Measurements from ENCODE around the gene SF3A2. TPM values are rescaled to one million over a fixed set of nuclear protein-coding genes. Genes with fewer than 3 reads are reported as not detected.

SF3A2 gene
- total RNA-seq, 5 donors from 2014 or later (not counting 1 experiment from before 2014, with no cell fraction given): 130 to 172 (median 161) TPM

GRCh38 chr19:2274185-2274711, 37.6 kb downstream of the SF3A2 start:
- peaks cover 2 to 46% of the 10 kb centered on the region in 2 experiments for H3K4me1 ChIP-seq (ENCODE audit: control insufficient read depth in 1 of 2, extremely low read depth in 1 of 2, insufficient read depth in 2 of 2, low read length in 2 of 2)
- H3K27ac ChIP-seq (ENCODE audit: low read length): peak overlapping the region; percentile 86
- H3K9me3 ChIP-seq: no peaks in the 10 kb centered on the region
- peaks cover 17% of the 10 kb centered on the region for H3K36me3 Mint-ChIP-seq
- WGBS (ENCODE audit: insufficient coverage): 82% methylated on average over 6 of the region's 9 CpGs
- no peak for ATAC-seq (replicated peaks in 1 of 4)
- ChIA-PET CTCF (interaction anchor here (0.5 to 1.7 kb wide), 4 partner anchors 15 to 823 kb away, joined by 4 to 7 read pairs (median 4); partner anchors contain the start of gene ZNF57 (in 1 of the 2)), POLR2A (interaction anchor here (0.6 to 0.7 kb wide), 3 partner anchors 8 to 36 kb away, joined by 3 to 14 read pairs (median 3); no protein-coding TSS in a partner anchor)
- peak in 1 of 35 experiments; percentile 25 for DNase-seq
- H3K36me3 ChIP-seq (ENCODE audit: control insufficient read depth in 2 of 2, extremely low read depth in 1 of 2, insufficient read depth in 1 of 2, low read length in 1 of 2): peaks cover 0 to 30% of the 10 kb centered on the region in 2 donors
- no peaks in the 10 kb centered on the region for H3K27me3 Mint-ChIP-seq
- H3K4me3 ChIP-seq (ENCODE audit: control insufficient read depth in 1 of 2, extremely low read depth in 1 of 2, low read length in 1 of 2): no peak overlapping the region
- H3K4me3 Mint-ChIP-seq: peak overlapping the region; percentile 43 to 90 (median 69)
- H3K9me3 Mint-ChIP-seq: no peaks in the 10 kb centered on the region
- H3K27ac Mint-ChIP-seq: peak overlapping the region; percentile 81 to 87
- H3K27me3 ChIP-seq (replicated peaks in 1 of 2; ENCODE audit: control insufficient read depth in 2 of 2, extremely low read depth in 1 of 2, insufficient read depth in 2 of 2, low read length in 1 of 2): no peaks in the 10 kb centered on the region
- peaks cover 36 to 38% (median 36%) of the 10 kb centered on the region in 3 donors for H3K4me1 Mint-ChIP-seq

- H3K4me1 Mint-ChIP-seq: peaks cover 36 to 38% (median 36%) of the 10 kb centered on the region in 3 donors
- POLR2A ChIA-PET: interaction anchor here (0.6 to 0.7 kb wide), 3 partner anchors 8 to 37 kb away, joined by 3 to 14 read pairs (median 3); no protein-coding TSS in a partner anchor
- H3K27ac ChIP-seq (ENCODE audit: low read length): no peak overlapping the region
- peaks cover 2 to 46% of the 10 kb centered on the region in 2 experiments for H3K4me1 ChIP-seq (ENCODE audit: control insufficient read depth in 1 of 2, extremely low read depth in 1 of 2, insufficient read depth in 2 of 2, low read length in 2 of 2)
- no peaks in the 10 kb centered on the region for H3K27me3 Mint-ChIP-seq
- H3K27ac Mint-ChIP-seq: peak overlapping the region; percentile 48 to 73
- no peaks in the 10 kb centered on the region for H3K9me3 ChIP-seq
- no peaks in the 10 kb centered on the region for H3K9me3 Mint-ChIP-seq
- H3K4me3 ChIP-seq (ENCODE audit: control insufficient read depth in 1 of 2, extremely low read depth in 1 of 2, low read length in 1 of 2): no peak overlapping the region
- 60% methylated on average over 8 of the region's 16 CpGs for WGBS (ENCODE audit: insufficient coverage)
- DNase-seq (peak in 16 of 35 experiments; percentile 32 to 68 (median 48)), ATAC-seq (replicated peaks in 1 of 4) (peak in 3 of 4 experiments; percentile 7 to 23 (median 18))
- peak overlapping the region in 2 of 3 donors; percentile 27 to 39 for H3K4me3 Mint-ChIP-seq
- H3K36me3 ChIP-seq (ENCODE audit: control insufficient read depth in 2 of 2, extremely low read depth in 1 of 2, insufficient read depth in 1 of 2, low read length in 1 of 2): peaks cover 0 to 30% of the 10 kb centered on the region in 2 donors
- H3K36me3 Mint-ChIP-seq: peaks cover 17% of the 10 kb centered on the region
- CTCF ChIA-PET: interaction anchor here in 1 of 2 donors (0.6 kb wide), 1 partner anchor 824 kb away, joined by 5 read pairs; no protein-coding TSS in a partner anchor
- no peaks in the 10 kb centered on the region for H3K27me3 ChIP-seq (replicated peaks in 1 of 2; ENCODE audit: control insufficient read depth in 2 of 2, extremely low read depth in 1 of 2, insufficient read depth in 2 of 2, low read length in 1 of 2)
Observed at GRCh38 chr19:2274931-2275535, 38.4 kb downstream of the SF3A2 start.

GRCh38 chr19:2275588-2276428, 39.2 kb downstream of the SF3A2 start:
- ATAC-seq (replicated peaks in 1 of 4) (no peak), DNase-seq (peak in 1 of 35 experiments; percentile 15)
- POLR2A ChIA-PET: no interaction called here
- H3K27ac ChIP-seq (ENCODE audit: low read length): no peak overlapping the region
- peaks cover 2 to 52% of the 10 kb centered on the region in 2 experiments for H3K4me1 ChIP-seq (ENCODE audit: control insufficient read depth in 1 of 2, extremely low read depth in 1 of 2, insufficient read depth in 2 of 2, low read length in 2 of 2)
- no peaks in the 10 kb centered on the region for H3K9me3 ChIP-seq
- Mint-ChIP-seq H3K27me3 (no peaks in the 10 kb centered on the region), H3K36me3 (peaks cover 17% of the 10 kb centered on the region), H3K4me1 (peaks cover 36 to 38% (median 37%) of the 10 kb centered on the region in 3 donors), H3K27ac (no peak overlapping the region), H3K9me3 (no peaks in the 10 kb centered on the region), H3K4me3 (no peak overlapping the region)
- H3K27me3 ChIP-seq (replicated peaks in 1 of 2; ENCODE audit: control insufficient read depth in 2 of 2, extremely low read depth in 1 of 2, insufficient read depth in 2 of 2, low read length in 1 of 2): no peaks in the 10 kb centered on the region
- WGBS (ENCODE audit: insufficient coverage): 95% methylated on average over 66 of the region's 74 CpGs
- CTCF ChIA-PET: no interaction called here
- H3K4me3 ChIP-seq (ENCODE audit: control insufficient read depth in 1 of 2, extremely low read depth in 1 of 2, low read length in 1 of 2): no peak overlapping the region
- peaks cover 0 to 30% of the 10 kb centered on the region in 2 donors for H3K36me3 ChIP-seq (ENCODE audit: control insufficient read depth in 2 of 2, extremely low read depth in 1 of 2, insufficient read depth in 1 of 2, low read length in 1 of 2)

- Histone ChIP-seq H3K4me3 (ENCODE audit: control insufficient read depth in 1 of 2, extremely low read depth in 1 of 2, low read length in 1 of 2) (no peak overlapping the region), H3K27me3 (replicated peaks in 1 of 2; ENCODE audit: control insufficient read depth in 2 of 2, extremely low read depth in 1 of 2, insufficient read depth in 2 of 2, low read length in 1 of 2) (no peaks in the 10 kb centered on the region), H3K4me1 (ENCODE audit: control insufficient read depth in 1 of 2, extremely low read depth in 1 of 2, insufficient read depth in 2 of 2, low read length in 2 of 2) (peaks cover 2 to 48% of the 10 kb centered on the region in 2 experiments), H3K9me3 (no peaks in the 10 kb centered on the region), H3K36me3 (ENCODE audit: control insufficient read depth in 2 of 2, extremely low read depth in 1 of 2, insufficient read depth in 1 of 2, low read length in 1 of 2) (peaks cover 0 to 27% of the 10 kb centered on the region in 2 donors), H3K27ac (ENCODE audit: low read length) (no peak overlapping the region)
- H3K27ac Mint-ChIP-seq: peak overlapping the region; percentile 15 to 55
- no peak for DNase-seq
- H3K4me1 Mint-ChIP-seq: peaks cover 33 to 36% (median 35%) of the 10 kb centered on the region in 3 donors
- H3K4me3 Mint-ChIP-seq: no peak overlapping the region
- peaks cover 14% of the 10 kb centered on the region for H3K36me3 Mint-ChIP-seq
- H3K9me3 Mint-ChIP-seq: no peaks in the 10 kb centered on the region
- 96% methylated on average over 21 of the region's 28 CpGs for WGBS (ENCODE audit: insufficient coverage)
- POLR2A ChIA-PET: no interaction called here
- CTCF ChIA-PET: no interaction called here
- no peak for ATAC-seq (replicated peaks in 1 of 4)
- H3K27me3 Mint-ChIP-seq: no peaks in the 10 kb centered on the region
Observed at GRCh38 chr19:2276429-2276986, 39.9 kb downstream of the SF3A2 start.

- no peaks in the 10 kb centered on the region for H3K27me3 ChIP-seq (replicated peaks in 1 of 2; ENCODE audit: control insufficient read depth in 2 of 2, extremely low read depth in 1 of 2, insufficient read depth in 2 of 2, low read length in 1 of 2)
- Mint-ChIP-seq H3K4me1 (peaks cover 28 to 37% (median 33%) of the 10 kb centered on the region in 3 donors), H3K27ac (peak overlapping the region; percentile 15 to 55), H3K27me3 (no peaks in the 10 kb centered on the region), H3K9me3 (no peaks in the 10 kb centered on the region), H3K4me3 (no peak overlapping the region), H3K36me3 (peaks cover 10% of the 10 kb centered on the region)
- ATAC-seq (replicated peaks in 1 of 4) (no peak), DNase-seq (no peak)
- no peak overlapping the region for H3K4me3 ChIP-seq (ENCODE audit: control insufficient read depth in 1 of 2, extremely low read depth in 1 of 2, low read length in 1 of 2)
- POLR2A ChIA-PET: interaction anchor here in 1 of 2 donors (0.7 kb wide), 1 partner anchor 1394 kb away, joined by 4 read pairs; no protein-coding TSS in a partner anchor
- H3K9me3 ChIP-seq: no peaks in the 10 kb centered on the region
- peaks cover 0 to 20% of the 10 kb centered on the region in 2 donors for H3K36me3 ChIP-seq (ENCODE audit: control insufficient read depth in 2 of 2, extremely low read depth in 1 of 2, insufficient read depth in 1 of 2, low read length in 1 of 2)
- peaks cover 6 to 49% of the 10 kb centered on the region in 2 experiments for H3K4me1 ChIP-seq (ENCODE audit: control insufficient read depth in 1 of 2, extremely low read depth in 1 of 2, insufficient read depth in 2 of 2, low read length in 2 of 2)
- no peak overlapping the region for H3K27ac ChIP-seq (ENCODE audit: low read length)
- WGBS (ENCODE audit: insufficient coverage): 90% methylated on average over 3 of the region's 9 CpGs
- CTCF ChIA-PET: no interaction called here
Observed at GRCh38 chr19:2277138-2277537, 40.5 kb downstream of the SF3A2 start.

Measured in T-cell (primary cell).